GM12874 (cell line): ENCODE measurements around the gene MAP2K1.

Experiments used
- TF ChIP-seq, protein P1 (sequence below): IDR thresholded peaks from 2 replicates; pipeline ENCODE4 v1.5.1; 2011; ENCODE audit warnings: low read depth, mild to moderate bottlenecking, control low read depth, low read length, moderate library complexity; ENCODE audit not compliant: insufficient read depth

The MAP2K1 gene

DNA sequence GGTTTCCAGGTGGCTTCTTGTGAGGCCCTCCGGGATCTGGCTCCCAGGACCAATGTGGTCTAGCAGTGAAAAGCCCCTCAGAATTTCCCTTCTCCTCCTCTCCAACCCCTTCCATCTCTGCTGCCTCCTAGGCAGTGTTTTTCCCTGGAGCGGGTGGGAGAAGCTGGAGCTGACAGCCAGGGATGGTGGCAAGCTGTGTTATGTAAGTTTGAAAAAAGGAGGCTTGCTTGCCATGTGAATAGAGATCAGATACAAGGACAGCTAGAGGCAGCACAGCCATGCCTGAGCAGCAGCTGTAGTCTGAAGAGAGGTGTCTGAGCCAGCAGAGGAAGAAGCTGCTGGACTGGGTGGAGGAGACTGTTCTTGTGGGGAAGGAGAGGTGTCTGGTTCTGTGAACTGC lies 90.3 kb downstream of the MAP2K1 start:
- TF ChIP-seq, protein P1, sequence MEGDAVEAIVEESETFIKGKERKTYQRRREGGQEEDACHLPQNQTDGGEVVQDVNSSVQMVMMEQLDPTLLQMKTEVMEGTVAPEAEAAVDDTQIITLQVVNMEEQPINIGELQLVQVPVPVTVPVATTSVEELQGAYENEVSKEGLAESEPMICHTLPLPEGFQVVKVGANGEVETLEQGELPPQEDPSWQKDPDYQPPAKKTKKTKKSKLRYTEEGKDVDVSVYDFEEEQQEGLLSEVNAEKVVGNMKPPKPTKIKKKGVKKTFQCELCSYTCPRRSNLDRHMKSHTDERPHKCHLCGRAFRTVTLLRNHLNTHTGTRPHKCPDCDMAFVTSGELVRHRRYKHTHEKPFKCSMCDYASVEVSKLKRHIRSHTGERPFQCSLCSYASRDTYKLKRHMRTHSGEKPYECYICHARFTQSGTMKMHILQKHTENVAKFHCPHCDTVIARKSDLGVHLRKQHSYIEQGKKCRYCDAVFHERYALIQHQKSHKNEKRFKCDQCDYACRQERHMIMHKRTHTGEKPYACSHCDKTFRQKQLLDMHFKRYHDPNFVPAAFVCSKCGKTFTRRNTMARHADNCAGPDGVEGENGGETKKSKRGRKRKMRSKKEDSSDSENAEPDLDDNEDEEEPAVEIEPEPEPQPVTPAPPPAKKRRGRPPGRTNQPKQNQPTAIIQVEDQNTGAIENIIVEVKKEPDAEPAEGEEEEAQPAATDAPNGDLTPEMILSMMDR = no peak

DNA sequence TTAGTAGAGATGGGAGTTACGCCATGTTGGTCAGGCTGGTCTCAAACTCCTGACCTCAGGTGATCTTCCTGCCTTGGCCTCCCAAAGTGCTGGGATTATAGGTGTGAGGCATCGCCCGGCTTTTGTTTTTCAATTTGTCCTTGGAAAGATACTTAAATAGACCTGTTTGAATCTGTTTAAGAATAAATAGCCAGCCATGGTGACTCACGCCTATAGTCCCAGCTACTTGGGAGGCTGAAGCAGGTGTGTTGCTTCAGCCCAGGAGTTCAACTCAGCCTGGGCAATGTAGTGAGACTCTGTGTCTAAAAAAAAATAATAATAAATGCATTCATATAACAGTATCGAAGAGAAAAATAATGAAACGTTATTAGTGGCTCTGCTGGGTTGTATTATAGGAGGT lies 93.6 kb downstream of the MAP2K1 start:
- TF ChIP-seq, protein P1 = no peak

DNA sequence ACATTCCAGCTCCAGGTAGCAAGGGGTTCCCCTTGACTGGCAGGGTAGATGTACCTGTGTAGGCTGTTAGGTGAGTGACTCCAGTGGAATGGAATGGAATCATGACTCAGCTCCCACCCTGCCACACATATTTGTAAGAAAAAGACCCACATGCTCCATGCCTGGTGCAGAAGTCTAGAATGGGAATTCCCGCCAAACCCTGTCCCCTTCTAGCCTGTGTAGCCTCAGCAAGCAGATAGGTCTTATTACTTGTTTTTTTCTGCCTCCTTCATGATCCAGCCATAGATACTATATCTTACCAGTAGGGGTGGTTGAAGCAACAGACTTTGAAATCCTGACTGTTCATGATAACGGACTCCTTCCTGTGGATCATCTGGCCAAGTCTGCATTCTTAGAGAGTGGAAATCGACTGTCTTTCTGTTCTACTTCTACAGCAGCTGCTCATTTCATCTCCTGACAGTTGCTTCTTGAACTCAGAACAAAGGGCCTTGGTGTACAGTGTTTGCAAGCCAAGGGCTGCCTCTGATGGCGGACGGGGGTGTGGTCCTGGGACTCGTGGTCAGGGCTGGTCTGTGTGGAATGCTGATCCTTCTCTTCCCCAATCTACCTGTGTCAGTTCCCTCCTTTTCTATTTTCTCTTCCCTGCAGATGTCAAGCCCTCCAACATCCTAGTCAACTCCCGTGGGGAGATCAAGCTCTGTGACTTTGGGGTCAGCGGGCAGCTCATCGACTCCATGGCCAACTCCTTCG lies 94.6 kb downstream of the MAP2K1 start:
- TF ChIP-seq, protein P1 = no peak

DNA sequence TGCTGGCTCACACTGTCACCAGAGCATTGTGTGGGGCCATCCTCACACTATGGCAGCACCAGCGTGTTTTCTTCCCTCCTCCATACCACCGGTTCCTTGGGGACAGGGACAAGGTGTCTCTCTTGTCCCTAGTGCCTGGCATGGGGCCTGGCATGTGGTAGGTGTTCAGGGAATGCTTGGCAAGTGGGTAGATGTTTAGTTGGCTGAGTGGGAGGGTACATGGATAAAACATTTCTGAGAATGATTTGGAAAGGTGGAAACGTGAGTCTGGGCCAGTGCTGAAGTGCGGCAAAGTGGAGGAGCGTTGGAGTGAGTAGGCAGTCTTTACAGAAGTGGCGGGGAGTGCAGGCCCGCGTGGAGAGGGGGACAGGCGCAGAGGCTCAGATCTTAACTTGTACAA lies 95.8 kb downstream of the MAP2K1 start:
- TF ChIP-seq, protein P1 = no peak

DNA sequence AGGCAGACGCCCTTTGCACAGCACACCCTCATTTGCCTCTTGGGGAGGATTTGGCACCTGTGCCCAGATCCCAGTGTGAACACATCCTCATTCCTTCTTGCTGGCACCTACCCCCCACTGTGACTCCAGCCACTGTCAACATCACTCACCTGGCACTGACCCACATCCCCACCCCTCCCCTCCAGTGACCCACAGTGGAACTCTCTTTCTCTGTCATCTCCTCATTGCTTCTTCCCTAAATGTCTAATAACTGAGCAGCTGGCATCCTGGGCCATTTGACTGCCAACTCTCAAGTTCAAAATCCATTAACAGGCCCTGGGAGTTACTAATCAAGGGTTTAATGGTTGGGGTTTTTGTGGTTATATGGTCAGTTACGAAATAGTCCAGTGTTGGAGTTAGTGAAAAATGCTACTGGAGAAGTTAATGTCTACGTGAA lies 96.4 kb downstream of the MAP2K1 start:
- TF ChIP-seq, protein P1 = no peak

DNA sequence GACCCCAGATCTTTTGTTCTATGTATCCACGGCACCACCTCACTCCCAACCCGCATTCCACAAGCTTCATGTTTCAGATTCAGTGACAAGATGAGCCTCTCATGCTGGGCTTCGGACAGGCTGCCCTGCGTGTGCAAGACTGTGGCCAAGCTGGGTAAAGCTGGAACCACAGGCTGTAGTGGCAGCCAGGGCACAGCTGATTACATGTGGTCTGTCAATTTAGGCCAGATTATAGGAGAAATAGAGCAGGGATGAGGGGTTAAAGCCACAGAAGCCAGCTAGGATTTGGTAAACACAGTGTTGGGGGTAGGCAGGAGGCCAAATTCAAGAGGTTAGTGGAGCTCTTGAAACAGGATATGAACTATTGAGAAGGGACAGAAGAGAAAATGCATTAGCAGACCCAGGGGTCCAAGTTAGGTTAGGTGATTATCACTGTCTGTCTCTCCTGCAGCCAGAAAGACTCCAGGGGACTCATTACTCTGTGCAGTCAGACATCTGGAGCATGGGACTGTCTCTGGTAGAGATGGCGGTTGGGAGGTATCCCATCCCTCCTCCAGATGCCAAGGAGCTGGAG lies 97.9 kb downstream of the MAP2K1 start:
- TF ChIP-seq, protein P1 = no peak

DNA sequence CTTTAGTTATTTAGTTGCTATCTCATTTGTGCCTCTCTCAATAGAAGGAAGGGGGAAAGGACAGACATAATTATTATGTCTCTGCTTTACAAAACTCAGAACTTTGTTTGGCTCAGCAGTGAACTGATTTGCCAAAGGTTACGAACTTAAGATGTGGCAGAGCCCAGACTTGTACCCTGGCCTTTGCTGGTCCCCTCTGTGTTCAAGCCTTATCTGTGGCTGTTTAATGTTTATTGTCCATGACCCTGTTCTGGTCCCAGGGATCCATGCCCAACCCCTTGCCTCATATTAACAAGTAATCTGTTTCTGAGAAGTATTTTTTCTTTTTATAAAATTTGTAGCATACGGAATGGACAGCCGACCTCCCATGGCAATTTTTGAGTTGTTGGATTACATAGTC lies 100.2 kb downstream of the MAP2K1 start:
- TF ChIP-seq, protein P1 = no peak
